ENCODE results near the gene EMID1.

DNA sequence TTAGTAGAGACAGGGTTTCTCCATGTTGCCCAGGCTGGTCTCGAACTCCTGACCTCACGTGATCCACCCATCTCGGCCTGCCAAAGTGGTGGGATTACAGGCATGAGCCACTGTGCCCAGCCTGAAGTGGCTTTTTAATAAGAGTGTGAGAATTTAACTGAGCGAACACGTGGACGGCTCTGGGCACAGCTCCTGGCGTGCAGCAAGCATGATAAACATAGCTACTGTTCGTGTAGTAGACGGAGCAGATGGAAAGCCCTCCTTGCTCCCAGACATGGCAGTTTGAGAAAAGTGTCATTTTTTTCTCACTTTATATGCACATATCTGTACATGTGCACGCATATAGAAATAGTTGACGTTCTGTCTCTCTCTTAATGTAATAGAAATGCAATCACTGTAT is 7.0 kb downstream of the EMID1 start:
- no peak for TF ChIP-seq POLR2A (IDR thresholded peaks at IDR 0.05; ENCODE audit: low read length)
- no peak for TF ChIP-seq GATA1 (IDR thresholded peaks at IDR 0.05; ENCODE audit: low read depth, low read length)

Data from erythroblast (primary cell).